Measurements from ENCODE around the gene SRP68. TPM values are rescaled to one million over a fixed set of nuclear protein-coding genes. Genes with fewer than 3 reads are reported as not detected.
A peak's percentile ranks its signal among the peaks of the same experiment; 100 is the strongest.

SRP68 gene
- 10 to 100 TPM; 65.1 to 78.0 TPM for total RNA-seq

- H3K4me1 ChIP-seq, result peaks cover 27% of the 10 kb centered on the region
- peak; percentile 95 for DNase-seq
- H3K36me3 ChIP-seq, result peaks cover under 1% of the 10 kb centered on the region
- peak within 1 kb of the TSS; percentile 86 to 93 for H3K9ac ChIP-seq (ENCODE audit: low read depth in 2 of 2, low read length in 2 of 2)
- peaks cover 40% of the 10 kb centered on the region for H3K27me3 ChIP-seq
- TF ChIP-seq CTCF (IDR thresholded peaks at IDR 0.05), result no peak
- H3K27ac ChIP-seq, result peak within 1 kb of the TSS; percentile 29
- peak within 1 kb of the TSS; percentile 74 for H3K4me3 ChIP-seq
- H3K9me3 ChIP-seq, result no peaks in the 10 kb centered on the region
- intact Hi-C loops (cut with DNase I), result loop anchor here (10.0 kb wide), 1 partner anchor 58 kb away; no protein-coding TSS in a partner anchor
These were observed at the start of gene SRP68 for GRCh38 chr17:76072148-76072858. Gene SRP68, minus strand, starts transcription at chr17:76072517. Its CDS starts 26 bp downstream, at chr17:76072491.

- Histone ChIP-seq H3K27me3 (no peaks in the 10 kb centered on the region), H3K4me1 (no peaks in the 10 kb centered on the region), H3K9ac (ENCODE audit: low read depth in 2 of 2, low read length in 2 of 2) (peak overlapping the region in 1 of 2 donors; percentile 57), H3K9me3 (no peaks in the 10 kb centered on the region), H3K4me3 (peak overlapping the region; percentile 35), H3K27ac (no peak overlapping the region), H3K36me3 (no peaks in the 10 kb centered on the region)
- intact Hi-C loops (cut with DNase I), result loop anchor here (2.0 to 5.0 kb wide), 2 partner anchors 60 to 159 kb away; no protein-coding TSS in a partner anchor
- peak; percentile 19 for DNase-seq
- TF ChIP-seq CTCF (IDR thresholded peaks at IDR 0.05), result no peak
These were observed 49.7 kb upstream of the SRP68 start for GRCh38 chr17:76121932-76122430.

- intact Hi-C loops (cut with DNase I), result loop anchor here (2.0 to 5.0 kb wide), 2 partner anchors 62 to 160 kb away; no protein-coding TSS in a partner anchor
- Histone ChIP-seq H3K4me3 (no peak overlapping the region), H3K4me1 (no peaks in the 10 kb centered on the region), H3K9ac (ENCODE audit: low read depth in 2 of 2, low read length in 2 of 2) (no peak overlapping the region), H3K27ac (no peak overlapping the region), H3K27me3 (no peaks in the 10 kb centered on the region), H3K36me3 (no peaks in the 10 kb centered on the region), H3K9me3 (no peaks in the 10 kb centered on the region)
- DNase-seq, result no peak
- no peak for TF ChIP-seq CTCF (IDR thresholded peaks at IDR 0.05)
These were observed 48.3 kb upstream of the SRP68 start for GRCh38 chr17:76120658-76121008.

- H3K4me3 ChIP-seq, result no peak overlapping the region
- no peak overlapping the region for H3K9ac ChIP-seq (ENCODE audit: low read depth in 2 of 2, low read length in 2 of 2)
- intact Hi-C loops (cut with DNase I), result loop anchor here (2.0 to 5.0 kb wide), 2 partner anchors 63 to 161 kb away; no protein-coding TSS in a partner anchor
- H3K9me3 ChIP-seq, result no peaks in the 10 kb centered on the region
- no peaks in the 10 kb centered on the region for H3K27me3 ChIP-seq
- no peak for DNase-seq
- no peak overlapping the region for H3K27ac ChIP-seq
- H3K4me1 ChIP-seq, result no peaks in the 10 kb centered on the region
- TF ChIP-seq CTCF (IDR thresholded peaks at IDR 0.05), result no peak
- no peaks in the 10 kb centered on the region for H3K36me3 ChIP-seq
These were observed 47.4 kb upstream of the SRP68 start for GRCh38 chr17:76119409-76120371.

GRCh38 chr17:76115138-76115754 lies 42.9 kb upstream of the SRP68 start:
- no peaks in the 10 kb centered on the region for H3K4me1 ChIP-seq
- no peak for TF ChIP-seq CTCF (IDR thresholded peaks at IDR 0.05)
- no peak overlapping the region for H3K4me3 ChIP-seq
- H3K9ac ChIP-seq (ENCODE audit: low read depth in 2 of 2, low read length in 2 of 2), result no peak overlapping the region
- no peaks in the 10 kb centered on the region for H3K27me3 ChIP-seq
- H3K27ac ChIP-seq, result no peak overlapping the region
- H3K36me3 ChIP-seq, result no peaks in the 10 kb centered on the region
- H3K9me3 ChIP-seq, result no peaks in the 10 kb centered on the region
- intact Hi-C loops (cut with DNase I), result no loop called here
- DNase-seq, result no peak

Data from colonic mucosa (tissue), 4 donors.